ENCODE data around the gene LSR.

Gene LSR

DNA sequence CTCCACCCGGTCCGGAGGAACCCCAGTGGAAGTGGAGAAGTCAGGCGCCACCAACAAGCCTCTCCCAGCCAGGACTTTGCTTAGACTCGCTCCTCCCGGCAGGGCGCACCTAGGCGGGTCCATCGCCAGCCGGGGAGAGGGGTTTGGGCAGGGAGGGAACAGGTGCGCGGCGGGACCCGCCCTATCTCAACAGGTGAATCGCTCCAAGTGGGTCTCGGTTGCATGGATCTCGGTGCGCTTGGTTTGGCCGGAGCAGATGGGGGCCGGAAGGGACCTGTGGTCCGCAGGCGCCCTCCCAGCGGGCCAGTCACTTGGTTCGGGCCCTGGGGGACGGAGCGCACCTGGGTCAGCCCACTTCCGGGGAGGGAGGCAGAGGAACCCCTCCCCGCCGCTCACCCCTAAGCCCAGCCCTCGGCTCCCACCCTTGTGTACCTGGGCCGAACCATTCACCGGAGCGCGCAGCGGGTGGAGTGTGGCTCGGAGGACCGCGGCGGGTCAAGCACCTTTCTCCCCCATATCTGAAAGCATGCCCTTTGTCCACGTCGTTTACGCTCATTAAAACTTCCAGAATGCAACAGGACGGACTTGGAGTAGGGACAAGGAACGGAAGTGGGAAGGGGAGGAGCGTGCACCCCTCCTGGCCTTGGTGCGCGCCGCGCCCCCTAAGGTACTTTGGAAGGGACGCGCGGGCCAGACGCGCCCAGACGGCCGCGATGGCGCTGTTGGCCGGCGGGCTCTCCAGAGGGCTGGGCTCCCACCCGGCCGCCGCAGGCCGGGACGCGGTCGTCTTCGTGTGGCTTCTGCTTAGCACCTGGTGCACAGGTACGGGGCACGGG, at the start of gene LSR:
TSS of gene LSR (plus strand) at position 693 of the 836 bp plus-strand sequence. CDS start at position 714, 21 bp downstream.
- DNase-seq (ENCODE audit: low spot score) = peak; percentile 92

DNA sequence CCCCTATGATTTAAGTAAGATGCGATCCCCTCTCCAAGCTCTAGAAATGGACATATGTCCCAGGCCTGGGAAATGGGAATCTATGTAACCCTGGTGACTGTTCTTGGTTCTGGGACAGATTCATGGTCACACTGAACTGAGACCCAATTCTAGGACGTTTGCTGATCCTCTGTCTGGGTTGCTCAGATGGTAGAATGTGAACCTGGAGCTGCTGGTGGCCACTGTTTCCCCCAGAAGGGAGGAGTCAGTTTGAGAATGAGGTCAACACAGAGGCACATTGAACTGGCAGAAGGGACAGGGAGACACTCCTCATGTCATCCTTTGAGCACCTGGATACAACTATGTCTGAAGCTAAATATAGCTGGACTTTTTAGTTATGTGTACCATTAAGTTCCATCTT, 49.3 kb upstream of the LSR start:
- no peak for DNase-seq (ENCODE audit: low spot score)

DNA sequence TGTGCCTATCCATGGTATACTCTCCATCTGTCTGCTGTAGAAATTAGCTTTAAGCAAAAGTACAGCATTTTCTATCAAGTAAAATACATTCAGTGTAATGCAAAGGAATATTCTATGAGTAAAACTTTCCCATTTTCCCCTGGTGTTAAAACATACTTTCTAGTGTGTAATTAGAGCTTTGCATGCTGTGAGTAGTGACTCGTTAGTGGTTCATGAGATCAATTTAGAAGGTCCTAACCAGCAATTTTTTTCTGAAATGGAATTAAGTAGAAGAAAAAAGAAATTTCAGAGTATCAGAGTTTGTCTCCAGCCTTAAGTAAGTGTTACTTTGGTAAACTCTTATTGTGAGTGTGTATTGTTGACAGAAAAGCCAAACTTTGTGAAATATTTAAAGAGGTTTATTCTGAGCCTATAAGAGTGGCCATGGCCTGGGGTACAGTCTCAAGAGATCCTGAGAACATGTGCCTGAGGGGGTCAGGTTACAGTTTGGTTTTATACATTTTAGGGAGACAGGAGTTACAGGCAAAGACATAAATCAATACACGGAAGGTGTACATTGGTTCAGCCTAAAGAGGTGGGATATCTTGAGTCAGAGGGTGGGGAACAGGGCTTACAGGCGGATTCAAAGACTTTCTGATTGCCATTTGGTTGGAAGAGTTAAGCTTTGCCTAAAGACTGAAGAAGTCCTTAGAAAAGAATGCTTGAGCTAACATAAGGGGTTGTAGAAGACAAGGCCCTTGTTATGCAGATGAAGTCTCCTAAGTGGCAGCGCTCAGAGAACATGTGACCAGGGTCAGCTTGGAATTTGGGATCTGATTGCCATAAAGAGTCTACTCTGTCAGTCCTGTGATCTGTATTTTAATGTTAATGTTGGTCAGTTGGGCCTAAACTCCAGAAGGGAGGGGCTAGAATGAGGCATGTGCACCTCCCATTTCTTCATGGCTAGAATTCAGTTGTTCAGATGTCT, 45.8 kb upstream of the LSR start:
- DNase-seq (ENCODE audit: low spot score) = peak; percentile 72

GRCh38 chr19:35204799-35205732, 43.7 kb upstream of the LSR start:
- no peak for DNase-seq (ENCODE audit: low spot score)

- no peak for DNase-seq (ENCODE audit: low spot score)
Measured at GRCh38 chr19:35205733-35206323, 43.0 kb upstream of the LSR start.

DNA sequence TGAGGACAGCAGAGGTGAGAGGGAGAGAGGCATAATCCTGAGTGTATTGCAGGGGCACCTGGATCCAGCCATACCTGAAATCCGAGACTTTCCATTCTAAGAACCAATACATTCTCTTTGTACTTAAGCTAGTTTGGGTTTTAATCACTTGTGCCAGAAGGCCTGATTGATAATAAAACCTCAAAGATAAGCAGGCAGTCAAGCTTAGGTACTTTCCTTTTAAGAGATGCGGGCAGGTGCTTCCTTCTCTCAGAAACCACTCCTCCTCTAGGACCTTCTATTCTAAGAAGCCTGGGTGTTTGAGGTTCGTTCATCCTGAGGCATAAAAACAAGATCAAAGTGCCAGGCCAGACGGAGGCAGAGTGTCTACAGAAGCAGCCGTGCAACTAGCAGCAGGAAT, 42.4 kb upstream of the LSR start:
- no peak for DNase-seq (ENCODE audit: low spot score)

DNA sequence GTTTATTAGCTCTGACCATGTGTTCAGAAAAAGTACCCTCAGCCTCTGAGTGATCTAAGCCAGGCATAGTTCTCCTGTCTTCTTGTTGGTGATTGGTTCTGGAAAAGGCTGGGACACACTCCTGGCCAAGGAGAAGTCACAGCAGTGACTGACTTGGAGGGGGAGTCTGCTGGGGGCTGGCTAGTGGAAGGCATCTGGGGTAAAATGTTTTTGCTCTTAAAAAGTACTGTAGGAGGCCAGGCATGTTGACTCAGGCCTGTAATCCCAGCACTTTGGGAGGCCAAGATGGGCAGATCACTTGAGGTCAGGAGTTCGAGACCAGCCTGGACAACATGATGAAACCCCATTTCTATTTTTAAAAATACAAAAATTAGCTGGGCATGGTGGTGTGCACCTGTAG, 41.9 kb upstream of the LSR start:
- no peak for DNase-seq (ENCODE audit: low spot score)

- no peak for DNase-seq (ENCODE audit: low spot score)
Measured at GRCh38 chr19:35207391-35207871, 41.4 kb upstream of the LSR start.

- no peak for DNase-seq (ENCODE audit: low spot score)
Measured at GRCh38 chr19:35208121-35208520, 40.7 kb upstream of the LSR start.

DNA sequence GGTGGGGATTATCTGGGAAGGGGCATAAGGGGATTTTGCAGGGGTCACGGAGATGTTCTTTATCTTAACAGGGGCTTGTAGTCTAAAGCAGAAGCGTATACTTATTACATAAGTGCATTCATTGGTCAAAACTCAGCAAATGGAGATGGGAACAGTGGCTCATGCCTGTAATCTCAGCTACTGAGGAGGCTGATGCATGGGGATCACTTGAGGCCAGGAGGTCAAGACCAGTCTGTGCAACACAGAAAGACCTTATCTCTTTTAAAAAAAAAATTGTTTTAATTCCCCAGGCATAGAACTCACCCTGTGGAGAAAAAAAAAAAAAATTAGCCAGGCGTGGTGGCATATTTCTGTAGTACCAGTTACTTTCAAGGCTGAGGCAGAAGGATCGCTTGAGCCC, 39.2 kb upstream of the LSR start:
- no peak for DNase-seq (ENCODE audit: low spot score)

GRCh38 chr19:35211545-35212230, 37.1 kb upstream of the LSR start:
- no peak for DNase-seq (ENCODE audit: low spot score)

DNA sequence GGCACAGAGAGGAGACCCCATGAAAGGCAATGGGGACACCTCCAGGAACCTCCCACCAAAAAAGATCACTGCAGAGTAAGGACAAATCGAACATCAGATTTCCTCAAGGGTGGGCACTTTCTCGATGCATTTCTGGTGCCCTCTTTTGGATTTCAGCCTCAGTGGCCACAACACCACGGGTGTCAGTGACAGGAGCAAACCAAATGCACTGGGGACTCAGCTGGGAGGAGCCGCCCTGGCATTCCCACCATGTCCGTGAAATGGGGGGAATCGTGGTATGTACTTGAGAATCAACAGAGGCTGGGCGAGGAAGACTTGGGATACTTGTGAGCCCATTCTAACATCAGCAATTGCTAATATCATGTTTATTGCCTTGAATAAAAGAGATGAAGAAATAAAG, 36.6 kb upstream of the LSR start:
- DNase-seq (ENCODE audit: low spot score) = no peak

DNA sequence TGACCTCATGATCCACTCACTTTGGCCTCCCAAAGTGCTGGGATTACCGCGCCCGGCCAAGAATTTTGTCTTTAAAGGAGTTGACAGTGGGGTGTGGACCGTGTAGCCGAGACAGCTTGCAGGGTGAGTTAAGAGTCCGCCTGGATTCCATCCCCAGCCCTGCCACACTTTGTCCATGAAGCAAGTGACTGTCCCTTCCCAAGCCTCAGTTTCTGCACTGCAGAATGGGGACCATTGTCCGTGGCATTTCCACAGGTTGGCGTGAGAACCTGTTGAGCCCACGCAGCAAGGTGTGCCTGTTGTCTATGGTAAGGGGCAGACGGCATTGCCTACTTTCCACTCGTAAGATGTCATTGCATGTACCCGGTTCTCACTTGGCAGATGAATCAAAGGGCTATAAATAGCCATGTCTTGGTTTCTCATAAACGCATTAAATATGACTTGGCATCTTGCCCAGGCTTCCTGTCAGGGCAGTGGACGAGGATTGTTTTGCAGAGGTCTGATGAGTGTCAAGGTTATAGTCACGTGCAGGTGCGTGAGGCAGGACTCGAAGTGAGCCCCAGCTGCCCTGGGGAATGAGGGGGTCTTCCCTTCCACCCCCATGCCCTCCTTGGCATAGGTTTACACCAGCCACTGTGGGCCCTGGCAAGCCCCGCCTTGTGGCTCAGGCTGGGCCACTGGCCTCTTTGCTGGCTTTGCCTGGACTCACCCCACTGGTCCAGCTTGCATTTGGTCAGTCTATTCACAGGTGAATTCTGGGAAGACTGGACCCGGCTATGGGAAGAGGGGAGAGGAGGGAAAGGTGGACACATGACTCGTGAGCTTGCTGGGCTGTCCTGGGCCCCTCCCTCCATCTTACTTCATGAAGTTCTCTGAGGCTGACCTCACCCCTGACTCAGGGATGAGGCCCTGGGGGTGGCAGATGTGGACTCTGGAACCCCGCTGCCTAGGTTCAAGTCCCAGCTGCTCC, 34.9 kb upstream of the LSR start:
- no peak for DNase-seq (ENCODE audit: low spot score)

DNA sequence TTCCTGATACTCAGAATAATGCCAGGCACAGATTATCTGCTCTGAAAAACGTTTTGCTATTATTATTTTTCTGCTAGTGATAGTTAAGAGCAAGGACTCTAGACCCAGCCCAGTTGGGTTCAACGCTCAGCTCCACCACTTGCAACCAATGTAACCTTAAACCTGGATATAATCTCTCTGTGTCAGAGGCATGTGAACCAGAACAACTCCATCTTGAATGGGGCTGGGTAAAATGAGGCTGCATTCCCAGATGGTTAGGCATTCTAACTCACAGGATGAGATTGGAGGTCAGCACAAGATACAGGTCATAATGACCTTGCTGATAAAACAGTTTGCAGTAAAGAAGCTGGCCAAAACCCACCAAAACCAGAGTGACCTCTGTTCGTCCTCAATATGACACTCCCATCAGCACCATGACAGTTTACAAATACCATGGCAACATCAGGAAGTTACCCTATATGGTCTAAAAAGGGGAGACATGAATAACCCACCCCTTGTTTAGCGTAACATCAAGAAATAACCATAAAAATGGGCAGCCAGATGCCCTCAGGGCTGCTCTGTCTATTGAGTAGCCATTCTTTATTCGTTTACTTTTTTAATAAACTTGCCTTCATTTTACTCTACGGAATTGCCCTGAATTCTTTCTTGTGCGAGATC, 33.9 kb upstream of the LSR start:
- no peak for DNase-seq (ENCODE audit: low spot score)

GRCh38 chr19:35216016-35216832, 32.6 kb upstream of the LSR start:
- no peak for DNase-seq (ENCODE audit: low spot score)

DNA sequence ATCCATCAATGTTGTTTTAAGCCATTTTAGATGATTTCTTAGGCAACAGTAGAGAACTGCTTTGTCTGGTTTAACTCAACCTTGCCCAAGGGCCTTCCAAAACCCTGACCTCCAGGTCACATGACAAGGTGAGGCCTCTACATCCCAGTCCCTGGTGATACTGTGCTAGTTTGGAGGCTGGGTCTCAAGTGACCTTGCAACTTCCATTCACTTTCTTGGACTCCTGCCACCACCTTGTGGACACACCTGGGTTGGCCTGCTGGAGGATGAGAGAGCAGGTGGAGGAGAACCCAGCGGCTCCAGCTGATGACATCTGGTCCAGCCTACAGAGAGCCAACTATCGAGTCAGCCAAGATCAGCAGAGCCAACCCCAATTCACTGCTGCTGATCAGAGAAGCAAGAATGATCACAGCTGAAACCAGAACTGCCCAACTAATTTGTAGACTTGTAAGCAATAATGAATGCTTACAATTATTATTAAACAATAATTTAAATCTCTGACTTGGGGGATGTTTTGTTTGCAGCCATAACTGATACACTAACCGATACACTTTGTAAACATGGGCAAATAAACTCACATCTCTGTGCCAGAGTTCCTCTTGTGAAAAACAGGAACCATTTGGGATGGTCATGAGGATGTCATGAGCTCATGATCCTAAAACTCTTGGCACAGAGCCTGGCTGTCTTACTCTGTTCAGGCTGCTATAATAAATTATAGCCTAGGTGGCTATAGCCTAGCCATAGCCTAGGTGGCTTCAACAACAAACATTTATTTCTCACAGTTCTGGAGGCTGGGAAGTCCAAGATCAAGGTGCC, 31.8 kb upstream of the LSR start:
- no peak for DNase-seq (ENCODE audit: low spot score)

- DNase-seq (ENCODE audit: low spot score) = no peak
Measured at GRCh38 chr19:35217649-35217990, 31.2 kb upstream of the LSR start.
